Activated T-cell treated with anti-CD3 and anti-CD28 coated beads for 48 hours (primary cell): ENCODE measurements around the gene KLHL8.

Experiments
- DNase-seq: peaks from one replicate; pipeline ENCODE4 v3.0.0-alpha.2; 2020; ENCODE audit warnings: low read depth

KLHL8 gene

GRCh38 chr4:87220094-87220822, at the start of gene KLHL8:
KLHL8 (minus strand) TSS chr4:87220618; CDS start chr4:87195539, 25,079 bp downstream.
- peak; percentile 89 for DNase-seq

- no peak for DNase-seq
Observed at GRCh38 chr4:87270144-87270543, 49.7 kb upstream of the KLHL8 start.

- DNase-seq: no peak
Observed at GRCh38 chr4:87268411-87268810, 48.0 kb upstream of the KLHL8 start.

GRCh38 chr4:87266986-87267385, 46.6 kb upstream of the KLHL8 start:
- DNase-seq: no peak

- DNase-seq: no peak
Observed at GRCh38 chr4:87262886-87263285, 42.5 kb upstream of the KLHL8 start.

GRCh38 chr4:87260477-87260876, 40.1 kb upstream of the KLHL8 start:
- DNase-seq: no peak

- no peak for DNase-seq
Observed at GRCh38 chr4:87258677-87259076, 38.3 kb upstream of the KLHL8 start.

- DNase-seq: no peak
Observed at GRCh38 chr4:87257523-87257922, 37.1 kb upstream of the KLHL8 start.

- DNase-seq: no peak
Observed at GRCh38 chr4:87255755-87256154, 35.3 kb upstream of the KLHL8 start.

- no peak for DNase-seq
Observed at GRCh38 chr4:87251106-87251505, 30.7 kb upstream of the KLHL8 start.

GRCh38 chr4:87250294-87250693, 29.9 kb upstream of the KLHL8 start:
- DNase-seq: no peak

- DNase-seq: no peak
Observed at GRCh38 chr4:87249332-87250019, 29.1 kb upstream of the KLHL8 start.

GRCh38 chr4:87243426-87244053, 23.1 kb upstream of the KLHL8 start:
- DNase-seq: no peak

- no peak for DNase-seq
Observed at GRCh38 chr4:87241336-87241735, 20.9 kb upstream of the KLHL8 start.

- DNase-seq: no peak
Observed at GRCh38 chr4:87240341-87240740, 19.9 kb upstream of the KLHL8 start.

- DNase-seq: no peak
Observed at GRCh38 chr4:87239821-87240220, 19.4 kb upstream of the KLHL8 start.

- no peak for DNase-seq
Observed at GRCh38 chr4:87239194-87239593, 18.8 kb upstream of the KLHL8 start.

GRCh38 chr4:87236861-87237260, 16.4 kb upstream of the KLHL8 start:
- DNase-seq: no peak

- DNase-seq: no peak
Observed at GRCh38 chr4:87235020-87235671, 14.7 kb upstream of the KLHL8 start.

- DNase-seq: no peak
Observed at GRCh38 chr4:87232216-87232615, 11.8 kb upstream of the KLHL8 start.

- no peak for DNase-seq
Observed at GRCh38 chr4:87230806-87231205, 10.4 kb upstream of the KLHL8 start.

- no peak for DNase-seq
Observed at GRCh38 chr4:87229979-87230378, 9.6 kb upstream of the KLHL8 start.
